ENCODE data around the gene CUL4A. TPM values are rescaled to one million over a fixed set of nuclear protein-coding genes. Genes with fewer than 3 reads are reported as not detected.
"Not testable (repeated sequence)": the region's sequence is repeated elsewhere in the genome, so short reads cannot be mapped to it uniquely, and the experiment has no call there.

Gene CUL4A
- total and polyA plus RNA-seq, 8 donors: 48.0 to 98.0 (median 87.5) TPM

DNA sequence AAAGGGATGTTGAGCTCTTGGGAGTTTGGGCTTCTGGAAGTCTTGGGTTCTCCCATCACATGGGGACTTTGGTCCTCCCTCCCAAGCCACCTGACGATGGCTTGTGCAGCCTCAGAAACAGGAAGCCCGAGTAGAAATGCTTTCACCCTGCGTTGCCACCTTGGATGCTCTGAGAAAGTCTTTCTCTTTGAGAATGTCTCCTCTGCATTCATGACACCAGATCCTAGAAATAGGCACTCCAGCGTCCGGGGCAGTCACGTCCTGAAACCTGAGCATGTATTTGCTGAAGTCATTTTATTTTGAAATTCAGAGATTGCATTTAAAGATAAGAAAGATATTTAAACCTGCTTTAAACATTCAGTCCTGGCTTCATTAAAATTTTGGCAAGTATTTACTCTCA lies 34.4 kb downstream of the CUL4A start:
- TF ChIP-seq, protein P1, sequence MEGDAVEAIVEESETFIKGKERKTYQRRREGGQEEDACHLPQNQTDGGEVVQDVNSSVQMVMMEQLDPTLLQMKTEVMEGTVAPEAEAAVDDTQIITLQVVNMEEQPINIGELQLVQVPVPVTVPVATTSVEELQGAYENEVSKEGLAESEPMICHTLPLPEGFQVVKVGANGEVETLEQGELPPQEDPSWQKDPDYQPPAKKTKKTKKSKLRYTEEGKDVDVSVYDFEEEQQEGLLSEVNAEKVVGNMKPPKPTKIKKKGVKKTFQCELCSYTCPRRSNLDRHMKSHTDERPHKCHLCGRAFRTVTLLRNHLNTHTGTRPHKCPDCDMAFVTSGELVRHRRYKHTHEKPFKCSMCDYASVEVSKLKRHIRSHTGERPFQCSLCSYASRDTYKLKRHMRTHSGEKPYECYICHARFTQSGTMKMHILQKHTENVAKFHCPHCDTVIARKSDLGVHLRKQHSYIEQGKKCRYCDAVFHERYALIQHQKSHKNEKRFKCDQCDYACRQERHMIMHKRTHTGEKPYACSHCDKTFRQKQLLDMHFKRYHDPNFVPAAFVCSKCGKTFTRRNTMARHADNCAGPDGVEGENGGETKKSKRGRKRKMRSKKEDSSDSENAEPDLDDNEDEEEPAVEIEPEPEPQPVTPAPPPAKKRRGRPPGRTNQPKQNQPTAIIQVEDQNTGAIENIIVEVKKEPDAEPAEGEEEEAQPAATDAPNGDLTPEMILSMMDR (IDR thresholded peaks at IDR 0.05): no peak
- H3K36me3 ChIP-seq: peaks cover 1 to 100% of the 10 kb centered on the region in 2 donors

DNA sequence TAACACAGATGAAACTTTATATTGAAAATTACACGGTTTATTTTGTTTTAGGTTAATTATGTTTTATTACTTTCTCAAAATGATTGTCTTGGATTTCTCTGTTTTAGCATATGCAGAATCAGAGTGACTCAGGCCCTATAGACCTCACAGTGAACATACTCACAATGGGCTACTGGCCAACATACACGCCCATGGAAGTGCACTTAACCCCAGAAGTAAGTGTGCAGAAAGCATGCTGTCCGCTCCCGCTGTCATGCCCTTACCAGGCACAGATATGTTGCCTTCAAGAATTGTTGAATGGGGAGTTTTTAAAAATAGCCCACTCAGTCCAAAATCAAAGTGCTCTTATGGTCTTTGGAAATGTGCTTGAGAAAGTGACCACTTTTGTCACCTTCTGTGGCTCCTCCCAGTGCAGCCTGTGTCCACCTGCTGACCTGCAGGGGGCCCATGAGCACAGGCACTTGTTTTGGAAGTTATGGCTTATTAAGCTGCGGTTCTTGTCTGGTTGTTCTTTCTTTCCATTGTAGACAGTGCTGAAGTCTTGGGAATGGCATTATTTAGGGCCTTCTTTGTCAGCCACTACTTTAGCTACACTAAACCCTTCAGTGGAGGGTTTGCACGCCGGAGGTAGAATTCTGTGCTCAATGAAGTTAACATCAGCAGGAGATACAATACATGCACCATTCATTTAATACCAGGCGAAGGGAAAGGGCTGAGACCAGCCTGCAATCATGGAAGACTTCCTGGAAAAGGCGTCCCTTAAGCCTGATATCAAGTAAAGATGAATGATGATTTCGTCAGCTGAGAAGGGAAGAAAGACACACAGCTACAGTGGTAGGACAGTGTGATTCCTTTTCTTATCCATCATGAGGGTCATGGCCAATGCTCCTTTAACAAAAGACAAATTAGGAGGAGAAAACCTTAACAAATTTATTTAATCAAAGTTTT lies 36.7 kb downstream of the CUL4A start:
- TF ChIP-seq, protein P1 (IDR thresholded peaks at IDR 0.05): peak; percentile 24 to 35
- ATAC-seq (peak; percentile 94), DNase-seq (peak in 1 of 4 donors; percentile 65)
- Histone ChIP-seq H3K36me3 (peaks cover 2 to 100% of the 10 kb centered on the region in 2 donors), H3K4me1 (no peaks in the 10 kb centered on the region), H3K9me3 (no peaks in the 10 kb centered on the region), H3K4me3 (no peak overlapping the region), H3K27me3 (no peaks in the 10 kb centered on the region), H3K27ac (no peak overlapping the region)
- intact Hi-C loops (cut with DNase I): no loop called here

More for the DNA sequence above, 34.4 kb downstream of the CUL4A start:
- DNase-seq: no peak
- no peaks in the 10 kb centered on the region for H3K27me3 ChIP-seq
- H3K9me3 ChIP-seq: no peaks in the 10 kb centered on the region
- no peak for ATAC-seq
- intact Hi-C loops (cut with DNase I): no loop called here
- H3K4me1 ChIP-seq: no peaks in the 10 kb centered on the region
- H3K4me3 ChIP-seq: no peak overlapping the region
- no peak overlapping the region for H3K27ac ChIP-seq

DNA sequence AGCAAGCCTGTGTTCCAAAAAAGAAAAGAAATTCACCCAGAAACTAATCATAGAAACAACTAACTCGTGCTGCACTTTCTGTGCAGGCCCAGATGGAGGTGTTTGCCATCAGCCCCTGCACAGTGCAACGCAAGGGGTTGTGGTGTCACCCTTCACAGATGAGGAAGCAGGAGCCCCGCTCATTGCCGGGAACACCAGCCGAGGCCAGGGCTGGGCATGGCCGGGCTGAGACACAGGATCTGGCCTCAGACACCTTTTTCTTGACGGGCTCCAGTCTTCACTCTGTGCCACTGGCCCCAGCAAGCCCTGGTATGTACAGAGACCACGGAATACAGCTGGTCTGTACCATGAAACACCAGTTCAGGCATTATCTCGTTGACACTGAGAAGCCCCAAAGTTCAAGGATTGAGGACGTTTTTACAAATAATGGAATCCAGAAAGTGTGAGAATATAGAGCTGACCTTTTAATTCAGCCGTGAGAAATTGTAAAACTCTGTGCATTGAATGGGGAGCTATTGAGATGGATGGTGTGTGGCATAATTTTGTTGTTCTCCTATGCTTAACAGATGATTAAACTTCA lies 43.2 kb downstream of the CUL4A start:
- Histone ChIP-seq H3K27ac (no peak overlapping the region), H3K4me3 (no peak overlapping the region), H3K9me3 (no peaks in the 10 kb centered on the region), H3K36me3 (peaks cover 2 to 100% of the 10 kb centered on the region in 2 donors), H3K4me1 (no peaks in the 10 kb centered on the region), H3K27me3 (no peaks in the 10 kb centered on the region)
- DNase-seq: no peak
- ATAC-seq: no peak
- intact Hi-C loops (cut with DNase I): no loop called here
- TF ChIP-seq, protein P1 (IDR thresholded peaks at IDR 0.05): no peak

DNA sequence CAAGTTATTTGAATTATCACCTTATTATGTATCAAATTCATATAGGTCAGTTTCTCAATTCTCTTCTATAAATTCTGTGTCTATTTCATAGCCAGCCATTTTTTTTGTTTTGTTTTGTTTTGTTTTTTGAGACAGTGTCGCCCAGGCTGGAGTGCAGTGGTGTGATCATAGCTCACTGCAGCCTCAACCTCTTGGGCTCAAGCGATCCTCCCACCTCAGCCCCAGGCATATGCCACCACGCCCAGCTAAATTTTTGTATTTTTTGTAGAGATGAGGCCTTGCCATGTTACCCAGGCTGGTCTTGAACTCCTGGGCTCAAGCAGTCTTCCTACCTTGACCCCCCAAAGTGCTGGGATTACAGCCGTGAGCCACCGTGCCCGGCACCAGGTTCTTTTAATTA lies 48.5 kb downstream of the CUL4A start:
- H3K4me1 ChIP-seq; DNase-seq; H3K4me3 ChIP-seq; ATAC-seq; H3K9me3 ChIP-seq; H3K27me3 ChIP-seq; H3K27ac ChIP-seq; intact Hi-C loops (cut with DNase I): not testable (repeated sequence)
- H3K36me3 ChIP-seq: peaks cover 0 to 97% of the 10 kb centered on the region in 2 donors

DNA sequence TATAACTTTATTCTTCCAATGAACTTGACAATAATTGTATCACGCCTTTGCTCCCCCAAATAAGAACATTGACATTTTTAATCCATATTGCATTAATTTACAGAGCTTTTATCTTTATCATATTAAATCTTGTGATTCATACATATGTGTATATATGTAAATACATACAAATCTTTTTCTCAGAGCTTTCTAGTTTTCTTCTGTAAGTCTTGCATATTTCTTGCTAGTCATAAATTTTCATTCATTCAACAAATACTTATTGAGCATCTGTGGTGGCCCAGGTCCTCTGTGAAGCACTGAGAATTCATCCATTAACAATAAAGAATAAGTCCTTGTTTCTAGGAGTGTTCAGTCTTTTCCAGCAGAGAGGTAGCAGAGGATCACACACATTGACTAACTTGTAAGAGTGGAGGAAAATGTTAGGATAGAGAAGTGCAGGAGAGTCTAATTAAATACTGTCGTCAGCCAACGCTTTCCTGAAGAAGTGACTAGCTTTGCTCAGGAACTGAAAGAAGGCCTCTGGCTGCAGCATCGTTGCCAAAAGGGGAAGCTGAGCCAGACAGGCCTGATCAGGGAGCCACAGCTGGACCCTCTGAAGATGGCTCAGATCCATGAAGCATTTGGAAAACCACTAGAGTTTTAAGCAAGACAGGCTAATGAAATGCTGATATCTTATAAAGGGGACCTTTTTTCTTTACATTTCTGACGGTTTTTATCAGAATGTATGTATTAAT lies 49.1 kb downstream of the CUL4A start:
- Histone ChIP-seq H3K4me3 (no peak overlapping the region), H3K27ac (no peak overlapping the region), H3K36me3 (peaks cover 0 to 96% of the 10 kb centered on the region in 2 donors), H3K27me3 (no peaks in the 10 kb centered on the region), H3K4me1 (no peaks in the 10 kb centered on the region), H3K9me3 (no peaks in the 10 kb centered on the region)
- DNase-seq (no peak), ATAC-seq (peak; percentile 33)
- TF ChIP-seq, protein P1 (IDR thresholded peaks at IDR 0.05): no peak
- intact Hi-C loops (cut with DNase I): no loop called here
